22Rv1 (cell line): ENCODE results near the gene ALOX5.

Experiments used
- H3K27ac ChIP-seq: fragments of 450-650 bp; 2 replicates; pipeline ENCODE4 v1.5.1; 2017
- ZFX ChIP-seq: fragments of 450-650 bp; IDR thresholded peaks from 2 replicates; pipeline ENCODE4 v1.6.1; 2017; ENCODE audit warnings: antibody characterized with exemption, borderline replicate concordance
- TF ChIP-seq, protein P1 (sequence below): fragments of 450-650 bp; IDR thresholded peaks from 2 replicates; pipeline ENCODE4 v1.5.1; 2017; ENCODE audit warnings: mild to moderate bottlenecking

ALOX5 gene

DNA sequence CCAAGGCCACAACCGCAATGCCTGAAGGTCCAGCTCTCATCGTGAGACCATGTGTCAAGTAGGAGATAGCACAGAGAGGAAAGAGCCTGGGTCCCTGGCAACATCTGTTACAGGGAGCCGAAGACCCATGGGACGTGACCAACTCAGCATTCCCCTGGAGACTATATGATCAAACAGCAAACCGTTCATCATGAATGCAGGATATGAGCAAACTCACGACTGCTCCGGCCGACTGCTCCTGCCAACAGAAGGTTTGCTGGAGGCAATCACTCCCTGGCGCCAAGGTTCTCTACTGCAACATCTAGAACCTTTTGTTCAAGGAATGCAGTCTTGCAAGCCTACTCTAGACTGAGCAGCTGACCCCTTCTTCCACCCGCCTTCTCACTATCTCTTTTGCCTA is 114.3 kb downstream of the ALOX5 start:
- TF ChIP-seq ZFX, result no peak
- TF ChIP-seq, protein P1, sequence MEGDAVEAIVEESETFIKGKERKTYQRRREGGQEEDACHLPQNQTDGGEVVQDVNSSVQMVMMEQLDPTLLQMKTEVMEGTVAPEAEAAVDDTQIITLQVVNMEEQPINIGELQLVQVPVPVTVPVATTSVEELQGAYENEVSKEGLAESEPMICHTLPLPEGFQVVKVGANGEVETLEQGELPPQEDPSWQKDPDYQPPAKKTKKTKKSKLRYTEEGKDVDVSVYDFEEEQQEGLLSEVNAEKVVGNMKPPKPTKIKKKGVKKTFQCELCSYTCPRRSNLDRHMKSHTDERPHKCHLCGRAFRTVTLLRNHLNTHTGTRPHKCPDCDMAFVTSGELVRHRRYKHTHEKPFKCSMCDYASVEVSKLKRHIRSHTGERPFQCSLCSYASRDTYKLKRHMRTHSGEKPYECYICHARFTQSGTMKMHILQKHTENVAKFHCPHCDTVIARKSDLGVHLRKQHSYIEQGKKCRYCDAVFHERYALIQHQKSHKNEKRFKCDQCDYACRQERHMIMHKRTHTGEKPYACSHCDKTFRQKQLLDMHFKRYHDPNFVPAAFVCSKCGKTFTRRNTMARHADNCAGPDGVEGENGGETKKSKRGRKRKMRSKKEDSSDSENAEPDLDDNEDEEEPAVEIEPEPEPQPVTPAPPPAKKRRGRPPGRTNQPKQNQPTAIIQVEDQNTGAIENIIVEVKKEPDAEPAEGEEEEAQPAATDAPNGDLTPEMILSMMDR, result no peak
- no peak overlapping the region for H3K27ac ChIP-seq

DNA sequence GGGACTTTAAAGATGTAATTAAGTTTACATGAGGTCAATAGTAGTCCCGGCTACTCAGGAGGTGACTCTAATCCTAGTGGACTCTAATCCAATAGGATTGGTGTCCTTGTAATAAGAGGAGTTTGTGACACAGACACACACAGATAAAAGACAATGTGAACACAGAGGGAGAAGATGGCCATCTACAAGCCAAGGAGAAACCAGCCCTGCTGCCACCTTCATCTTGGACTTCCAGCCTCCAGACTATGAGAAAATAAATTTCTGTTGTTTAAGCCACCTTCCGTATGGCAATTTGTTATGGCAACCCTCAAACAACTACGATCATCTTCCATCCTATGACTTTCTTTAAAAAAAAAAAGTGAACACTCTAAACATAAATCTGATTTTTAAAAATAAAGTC is 116.3 kb downstream of the ALOX5 start:
- H3K27ac ChIP-seq, result no peak overlapping the region
- no peak for TF ChIP-seq ZFX
- TF ChIP-seq, protein P1, result no peak

DNA sequence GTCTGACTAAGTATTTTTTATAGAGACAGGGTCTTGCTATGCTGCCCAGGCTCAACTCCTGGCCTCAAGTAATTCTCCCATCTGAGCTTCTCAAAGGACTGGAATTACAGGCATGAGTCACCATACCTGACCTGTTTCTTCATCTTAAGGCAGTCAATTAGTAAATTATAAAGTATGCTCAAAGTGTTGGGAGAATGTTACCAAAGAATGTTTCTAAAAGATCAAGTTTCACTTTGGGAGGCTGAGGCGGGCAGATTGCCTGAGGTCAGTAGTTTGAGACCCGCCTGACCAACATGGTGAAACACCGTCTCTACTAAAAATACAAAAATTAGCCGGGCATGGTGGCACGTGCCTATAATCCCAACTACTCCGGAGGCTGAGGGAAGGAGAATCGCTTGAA is 117.0 kb downstream of the ALOX5 start:
- TF ChIP-seq ZFX, result no peak
- TF ChIP-seq, protein P1, result no peak
- H3K27ac ChIP-seq, result no peak overlapping the region
